Measurements from ENCODE around the gene SURF4. TPM values are rescaled to one million over a fixed set of nuclear protein-coding genes. Genes with fewer than 3 reads are reported as not detected.

SURF4 gene
- total RNA-seq = 190 and 201 TPM in 2 replicates
- long read RNA-seq, transcript SURF4-202 (6 exons, 2,984 nt) = major isoform, 604 of 721 reads
- long read RNA-seq, transcript SURF4-207 (5 exons, 2,863 nt) = minor isoform, 9 of 721 reads
- long read RNA-seq, partial matches to known transcripts = 100 of 721 reads
- long read RNA-seq, other reads (novel, unspliced or antisense) = 8 of 721 reads

DNA sequence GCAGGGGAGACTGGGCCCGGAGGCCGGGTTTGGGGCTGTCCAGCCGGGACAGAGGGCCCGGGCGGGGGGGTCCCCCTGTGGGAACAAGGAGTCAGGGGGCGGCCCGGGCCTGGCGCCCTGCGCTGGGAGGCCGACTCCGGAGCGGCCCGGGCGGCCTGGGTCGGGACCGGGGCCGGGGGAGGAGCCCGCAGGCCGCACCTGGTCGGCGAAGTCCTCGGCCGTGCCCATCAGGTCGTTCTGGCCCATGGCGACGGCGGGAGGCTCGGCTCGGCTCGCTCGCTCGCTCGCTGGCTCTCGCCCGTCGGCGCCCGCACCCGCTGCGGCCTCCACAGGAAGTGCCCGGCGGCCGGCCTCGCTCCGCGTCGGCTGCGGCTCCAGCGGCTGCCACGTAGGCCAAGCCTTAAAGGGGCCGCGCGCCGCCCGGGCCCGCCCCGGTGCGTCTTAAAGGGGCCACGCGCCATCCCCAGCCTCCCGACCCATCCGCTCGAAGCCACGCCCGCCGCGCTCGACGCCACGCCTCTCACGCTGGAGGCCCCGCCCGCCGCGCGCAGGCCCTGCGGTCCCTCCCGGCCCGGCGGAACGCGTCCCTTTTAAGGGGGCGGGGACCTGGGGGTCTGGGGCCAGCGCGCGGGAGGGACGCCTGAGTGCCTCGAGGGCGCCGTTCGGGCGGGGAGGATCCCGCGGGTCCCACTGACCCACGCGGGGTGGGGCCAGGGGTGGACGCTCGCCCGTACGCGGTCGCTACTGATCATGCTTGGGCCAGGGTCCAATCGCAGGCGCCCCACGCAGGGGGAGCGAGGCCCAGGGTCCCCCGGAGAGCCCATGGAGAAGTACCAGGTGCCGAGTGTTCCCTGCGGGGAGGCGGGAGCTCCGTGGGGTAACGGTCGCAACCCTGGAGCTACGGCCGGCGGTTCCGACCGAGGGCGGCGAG lies at the start of gene SURF4, which contains the start of gene STKLD1:
Gene SURF4, minus strand, starts transcription at position 337 of the 931 bp plus-strand sequence. Its CDS starts 91 bp downstream, at position 246.
Gene STKLD1, plus strand, starts transcription at position 643 of the 931 bp plus-strand sequence. Its CDS starts 108 bp downstream, at position 751.
- Mint-ChIP-seq H3K36me3 (ENCODE audit: unreplicated experiment) (peaks cover 4% of the 10 kb centered on the region), H3K27me3 (ENCODE audit: unreplicated experiment) (no peaks in the 10 kb centered on the region), H3K4me3 (ENCODE audit: unreplicated experiment) (peak within 1 kb of the TSS; percentile 94), H3K4me1 (ENCODE audit: unreplicated experiment) (peaks cover 33% of the 10 kb centered on the region), H3K9me3 (ENCODE audit: unreplicated experiment) (no peaks in the 10 kb centered on the region), H3K27ac (ENCODE audit: unreplicated experiment) (peak within 1 kb of the TSS; percentile 97)
- TF ChIP-seq, protein P1, sequence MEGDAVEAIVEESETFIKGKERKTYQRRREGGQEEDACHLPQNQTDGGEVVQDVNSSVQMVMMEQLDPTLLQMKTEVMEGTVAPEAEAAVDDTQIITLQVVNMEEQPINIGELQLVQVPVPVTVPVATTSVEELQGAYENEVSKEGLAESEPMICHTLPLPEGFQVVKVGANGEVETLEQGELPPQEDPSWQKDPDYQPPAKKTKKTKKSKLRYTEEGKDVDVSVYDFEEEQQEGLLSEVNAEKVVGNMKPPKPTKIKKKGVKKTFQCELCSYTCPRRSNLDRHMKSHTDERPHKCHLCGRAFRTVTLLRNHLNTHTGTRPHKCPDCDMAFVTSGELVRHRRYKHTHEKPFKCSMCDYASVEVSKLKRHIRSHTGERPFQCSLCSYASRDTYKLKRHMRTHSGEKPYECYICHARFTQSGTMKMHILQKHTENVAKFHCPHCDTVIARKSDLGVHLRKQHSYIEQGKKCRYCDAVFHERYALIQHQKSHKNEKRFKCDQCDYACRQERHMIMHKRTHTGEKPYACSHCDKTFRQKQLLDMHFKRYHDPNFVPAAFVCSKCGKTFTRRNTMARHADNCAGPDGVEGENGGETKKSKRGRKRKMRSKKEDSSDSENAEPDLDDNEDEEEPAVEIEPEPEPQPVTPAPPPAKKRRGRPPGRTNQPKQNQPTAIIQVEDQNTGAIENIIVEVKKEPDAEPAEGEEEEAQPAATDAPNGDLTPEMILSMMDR (IDR thresholded peaks at IDR 0.05) = no peak
- peak; percentile 98 for DNase-seq (ENCODE audit: extremely low spot score, unreplicated experiment)

DNA sequence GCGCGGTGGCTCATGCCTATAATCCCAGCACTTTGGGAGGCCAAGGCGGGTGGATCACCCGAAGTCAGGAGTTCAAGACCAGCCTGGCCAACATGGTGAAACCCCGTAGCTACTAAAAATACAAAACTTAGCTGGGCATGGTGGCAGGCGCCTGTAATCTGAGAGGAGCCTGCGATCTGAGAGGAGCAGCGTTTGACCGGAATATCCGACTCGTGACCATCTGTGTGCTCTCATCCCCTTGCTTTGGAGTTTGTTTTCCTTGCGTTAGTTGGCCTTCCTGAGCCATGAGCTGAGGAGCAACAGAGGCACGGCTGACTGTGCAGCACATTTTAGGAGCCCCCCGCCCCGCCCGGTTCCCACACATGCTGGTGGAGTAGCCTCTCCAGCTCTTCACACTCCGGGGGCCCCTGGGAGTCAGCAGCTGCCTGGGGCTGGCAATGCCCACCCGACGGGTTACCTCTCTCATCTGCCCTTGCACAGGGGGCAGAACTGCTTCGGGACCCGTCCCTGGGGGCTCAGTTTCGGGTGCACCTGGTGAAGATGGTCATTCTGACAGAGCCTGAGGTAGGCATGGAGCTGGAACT lies 49.3 kb upstream of the SURF4 start:
- no peak for DNase-seq (ENCODE audit: extremely low spot score, unreplicated experiment)
- no peak overlapping the region for H3K27ac Mint-ChIP-seq (ENCODE audit: unreplicated experiment)
- no peak overlapping the region for H3K4me3 Mint-ChIP-seq (ENCODE audit: unreplicated experiment)
- peaks cover 15% of the 10 kb centered on the region for H3K27me3 Mint-ChIP-seq (ENCODE audit: unreplicated experiment)
- H3K4me1 Mint-ChIP-seq (ENCODE audit: unreplicated experiment) = peaks cover 3% of the 10 kb centered on the region
- no peaks in the 10 kb centered on the region for H3K9me3 Mint-ChIP-seq (ENCODE audit: unreplicated experiment)
- H3K36me3 Mint-ChIP-seq (ENCODE audit: unreplicated experiment) = peaks cover 5% of the 10 kb centered on the region
- TF ChIP-seq, protein P1 (IDR thresholded peaks at IDR 0.05) = no peak

DNA sequence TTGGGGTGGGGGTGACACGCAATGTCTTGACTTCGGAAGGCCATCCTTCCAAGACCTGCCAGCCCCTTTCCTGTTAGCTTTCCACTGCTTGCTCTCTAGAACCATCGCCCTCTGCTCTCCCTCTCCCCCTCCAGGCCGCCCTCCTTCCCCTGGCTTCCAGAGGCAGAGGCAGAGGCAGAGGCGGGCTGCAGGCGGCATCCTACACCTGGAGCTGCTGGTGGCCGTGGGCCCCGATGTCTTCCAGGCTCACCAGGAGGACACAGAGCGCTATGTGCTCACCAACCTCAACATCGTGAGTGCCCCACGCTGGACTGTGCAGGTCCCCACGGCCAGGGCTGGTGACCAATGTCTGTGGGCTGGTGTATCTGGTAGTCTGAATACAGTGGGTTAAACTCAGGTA lies 48.3 kb upstream of the SURF4 start:
- TF ChIP-seq, protein P1 (IDR thresholded peaks at IDR 0.05) = no peak
- Mint-ChIP-seq H3K27me3 (ENCODE audit: unreplicated experiment) (peaks cover 15% of the 10 kb centered on the region), H3K4me1 (ENCODE audit: unreplicated experiment) (peaks cover 4% of the 10 kb centered on the region), H3K27ac (ENCODE audit: unreplicated experiment) (no peak overlapping the region), H3K36me3 (ENCODE audit: unreplicated experiment) (peaks cover 5% of the 10 kb centered on the region), H3K4me3 (ENCODE audit: unreplicated experiment) (no peak overlapping the region), H3K9me3 (ENCODE audit: unreplicated experiment) (no peaks in the 10 kb centered on the region)
- no peak for DNase-seq (ENCODE audit: extremely low spot score, unreplicated experiment)

DNA sequence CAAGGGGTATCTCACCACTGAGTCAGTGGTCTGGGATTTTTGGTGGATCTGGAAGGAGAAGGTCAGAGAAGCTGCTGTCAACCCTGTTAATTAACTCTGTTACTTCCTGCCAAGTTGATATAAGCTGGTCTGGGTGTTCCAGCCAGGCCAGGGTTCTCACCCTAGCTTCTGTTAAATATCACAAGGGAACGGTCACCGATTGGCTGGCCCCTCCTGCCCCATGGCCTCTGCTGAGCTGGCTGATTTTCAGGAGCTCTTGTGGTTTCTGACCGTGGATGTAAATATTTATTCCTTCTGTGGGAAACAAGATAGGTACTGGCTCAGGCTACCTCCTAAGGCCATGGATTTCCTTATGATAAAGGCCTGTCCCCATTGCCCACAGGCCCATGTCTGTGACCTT lies 47.4 kb upstream of the SURF4 start:
- peaks cover 5% of the 10 kb centered on the region for H3K36me3 Mint-ChIP-seq (ENCODE audit: unreplicated experiment)
- TF ChIP-seq, protein P1 (IDR thresholded peaks at IDR 0.05) = no peak
- H3K9me3 Mint-ChIP-seq (ENCODE audit: unreplicated experiment) = no peaks in the 10 kb centered on the region
- no peak for DNase-seq (ENCODE audit: extremely low spot score, unreplicated experiment)
- peaks cover 15% of the 10 kb centered on the region for H3K27me3 Mint-ChIP-seq (ENCODE audit: unreplicated experiment)
- peaks cover 14% of the 10 kb centered on the region for H3K4me1 Mint-ChIP-seq (ENCODE audit: unreplicated experiment)
- H3K4me3 Mint-ChIP-seq (ENCODE audit: unreplicated experiment) = no peak overlapping the region
- H3K27ac Mint-ChIP-seq (ENCODE audit: unreplicated experiment) = no peak overlapping the region

Data from osteocyte (in vitro differentiated cells).